Body of pancreas (tissue), 4 donors: ENCODE results near the gene MOXD1. TPM values are rescaled to one million over a fixed set of nuclear protein-coding genes. Genes with fewer than 3 reads are reported as not detected.

Experiments
- ATAC-seq: fragments of 150-250 bp; one replicate; pipeline ENCODE4 v1.9.1; 2016
- DNase-seq, 4 donors: peaks; one replicate each; pipeline ENCODE4 v3.0.0-alpha.2; 2019
- H3K27ac ChIP-seq, 4 donors: fragments of 200-600 bp; sonication (generic); 1 replicate in 3 of 4; 2 replicates in 1 of 4; pipeline versions ENCODE4 v1.5.1 to v1.6.1; 2016 to 2019; ENCODE audit warnings: mild to moderate bottlenecking in 1 of 4, mixed read lengths in 1 of 4, moderate library complexity in 1 of 4
- H3K27me3 ChIP-seq, 2 donors: fragments of 200-600 bp; sonication (generic); one replicate each; pipeline ENCODE4 v1.6.0; 2016; ENCODE audit warnings: mild to moderate bottlenecking in 1 of 2
- H3K36me3 ChIP-seq, 2 donors: fragments of 200-600 bp; sonication (generic); replicated peaks in 1 of 2; 2 replicates each; pipeline ENCODE4 v1.5.1; 2016; ENCODE audit warnings: low read depth in 2 of 2; ENCODE audit not compliant: insufficient read depth in 1 of 2
- H3K4me1 ChIP-seq: fragments of 200-600 bp; sonication (generic); one replicate; pipeline ENCODE4 v1.6.0; 2016
- H3K4me3 ChIP-seq, 2 donors: fragments of 200-600 bp; sonication (generic); 1 replicate in 1 of 2; 2 replicates in 1 of 2; pipeline ENCODE4 v1.5.1; 2016 to 2019
- H3K9me3 ChIP-seq, 3 donors: fragments of 200-600 bp; sonication (generic); 1 replicate in 2 of 3; 2 replicates in 1 of 3; pipeline ENCODE4 v1.5.1; 2016
- CTCF ChIP-seq, 7 experiments: fragments of 450-650 bp in 4 of 7; fragments of 200-600 bp in 3 of 7; sonication (generic) in 3 of 7; IDR thresholded peaks; one replicate each; pipeline ENCODE4 v1.5.1; 2016 to 2019; ENCODE audit warnings: antibody characterized with exemption in 7 of 7
- POLR2A ChIP-seq, 3 donors: fragments of 450-650 bp; IDR thresholded peaks; one replicate each; pipeline ENCODE4 v1.6.1; 2016; ENCODE audit warnings: antibody characterized with exemption in 3 of 3, mild to moderate bottlenecking in 2 of 3
- WGBS, 2 donors: methylation state at CpG; one replicate each; pipeline ENCODE4 v1.1.5; 2017; 5-methylcytosine and 5-hydroxymethylcytosine counted together
- intact Hi-C: fragments of 100-400 bp; cut with DNase I; formaldehyde crosslinking; loops from one replicate; pipeline ENCODE4 v1.15.1; 2023
- total RNA-seq, 2 donors: library from RNA; depleted of rRNA; stranded (reverse); fragments of >200 nt; gene quantifications; one replicate each; pipeline ENCODE4 v1.1.0, GENCODE V29; 2016

Gene MOXD1
- total RNA-seq, 2 donors from 2014 or later: 0.66 to 3.9 TPM

GRCh38 chr6:132330759-132331158 is 70.5 kb downstream of the MOXD1 start:
- no peaks in the 10 kb centered on the region for H3K27me3 ChIP-seq
- TF ChIP-seq POLR2A (IDR thresholded peaks at IDR 0.05) (no peak), CTCF (IDR thresholded peaks at IDR 0.05) (no peak)
- peaks cover 14% of the 10 kb centered on the region for H3K4me1 ChIP-seq
- no peak overlapping the region for H3K27ac ChIP-seq
- H3K4me3 ChIP-seq: no peak overlapping the region
- no peaks in the 10 kb centered on the region for H3K9me3 ChIP-seq
- WGBS, 2 donors: 59 to 61% methylated on average over 5 of the region's 5 CpGs
- intact Hi-C loops: no loop called here
- no peak for DNase-seq
- ATAC-seq: no peak
- no peaks in the 10 kb centered on the region for H3K36me3 ChIP-seq

- TF ChIP-seq POLR2A (IDR thresholded peaks at IDR 0.05): no peak
- H3K9me3 ChIP-seq: no peaks in the 10 kb centered on the region
- H3K27me3 ChIP-seq: no peaks in the 10 kb centered on the region
- H3K4me3 ChIP-seq: no peak overlapping the region
- DNase-seq: no peak
- H3K36me3 ChIP-seq: no peaks in the 10 kb centered on the region
- ATAC-seq: no peak
- intact Hi-C loops: no loop called here
- no peak overlapping the region for H3K27ac ChIP-seq
- H3K4me1 ChIP-seq: no peaks in the 10 kb centered on the region
- 70 to 73% methylated on average over 2 of the region's 2 CpGs for WGBS, 2 donors
Measured at GRCh38 chr6:132322398-132322797, 78.9 kb downstream of the MOXD1 start.

- TF ChIP-seq CTCF (IDR thresholded peaks at IDR 0.05): no peak
- no peaks in the 10 kb centered on the region for H3K36me3 ChIP-seq
- ATAC-seq (no peak), DNase-seq (no peak)
- no peak overlapping the region for H3K27ac ChIP-seq
- intact Hi-C loops: no loop called here
- no peak overlapping the region for H3K4me3 ChIP-seq
- H3K9me3 ChIP-seq: peaks cover 0 to 14% (median 0%) of the 10 kb centered on the region in 3 donors
- no peaks in the 10 kb centered on the region for H3K27me3 ChIP-seq
- no peaks in the 10 kb centered on the region for H3K4me1 ChIP-seq
Measured at GRCh38 chr6:132320007-132320406, 81.3 kb downstream of the MOXD1 start.

- DNase-seq (no peak), ATAC-seq (no peak)
- no peak for TF ChIP-seq POLR2A (IDR thresholded peaks at IDR 0.05)
- TF ChIP-seq CTCF (IDR thresholded peaks at IDR 0.05): no peak
- H3K4me3 ChIP-seq: no peak overlapping the region
- H3K36me3 ChIP-seq: no peaks in the 10 kb centered on the region
- intact Hi-C loops: no loop called here
- H3K4me1 ChIP-seq: no peaks in the 10 kb centered on the region
- H3K9me3 ChIP-seq: peaks cover 0 to 15% (median 0%) of the 10 kb centered on the region in 3 donors
- 85 to 97% methylated on average over 1 of the region's 1 CpG for WGBS, 2 donors
- H3K27ac ChIP-seq: no peak overlapping the region
- H3K27me3 ChIP-seq: no peaks in the 10 kb centered on the region
Measured at GRCh38 chr6:132316970-132317369, 84.3 kb downstream of the MOXD1 start.

GRCh38 chr6:132314432-132314831 is 86.8 kb downstream of the MOXD1 start:
- no peaks in the 10 kb centered on the region for H3K4me1 ChIP-seq
- TF ChIP-seq POLR2A (IDR thresholded peaks at IDR 0.05) (no peak), CTCF (IDR thresholded peaks at IDR 0.05) (no peak)
- ATAC-seq (no peak), DNase-seq (no peak)
- H3K27ac ChIP-seq: no peak overlapping the region
- H3K9me3 ChIP-seq: peaks cover 0 to 15% (median 0%) of the 10 kb centered on the region in 3 donors
- H3K27me3 ChIP-seq: no peaks in the 10 kb centered on the region
- intact Hi-C loops: no loop called here
- H3K4me3 ChIP-seq: no peak overlapping the region
- WGBS, 2 donors: 21 to 41% methylated on average over 3 of the region's 3 CpGs
- H3K36me3 ChIP-seq: no peaks in the 10 kb centered on the region
